Astrocyte of the cerebellum (primary cell): ENCODE results near the gene STXBP6.
A peak's percentile ranks its signal among the peaks of the same experiment; 100 is the strongest.
"Not testable (repeated sequence)": the region's sequence is repeated elsewhere in the genome, so short reads cannot be mapped to it uniquely, and the experiment has no call there.

Experiments
- DNase-seq: peaks from one replicate; pipeline ENCODE4 v3.0.0-alpha.2; 2011; ENCODE audit warnings: low read depth
- H3K4me3 ChIP-seq: 2 replicates; pipeline ENCODE4 v1.5.1; 2011; ENCODE audit warnings: mild to moderate bottlenecking, low read depth, low read length, moderate library complexity
- in situ Hi-C: cut with HindIII; loops from 2 replicates; pipeline ENCODE4 v1.10.0; 2017; ENCODE audit warnings: low sequenced_read_pairs
- TF ChIP-seq, protein P1 (sequence below): IDR thresholded peaks from 2 replicates; pipeline ENCODE4 v1.5.1; 2012; ENCODE audit warnings: low read length, low read depth, moderate library complexity, mild to moderate bottlenecking; ENCODE audit errors: missing control alignments

STXBP6 gene

GRCh38 chr14:24840204-24840893, 209.6 kb downstream of the STXBP6 start:
- in situ Hi-C loops: no loop called here

GRCh38 chr14:24839617-24840203, 210.2 kb downstream of the STXBP6 start:
- H3K4me3 ChIP-seq: no peak overlapping the region
- DNase-seq: no peak
- in situ Hi-C loops: no loop called here
- TF ChIP-seq, protein P1, sequence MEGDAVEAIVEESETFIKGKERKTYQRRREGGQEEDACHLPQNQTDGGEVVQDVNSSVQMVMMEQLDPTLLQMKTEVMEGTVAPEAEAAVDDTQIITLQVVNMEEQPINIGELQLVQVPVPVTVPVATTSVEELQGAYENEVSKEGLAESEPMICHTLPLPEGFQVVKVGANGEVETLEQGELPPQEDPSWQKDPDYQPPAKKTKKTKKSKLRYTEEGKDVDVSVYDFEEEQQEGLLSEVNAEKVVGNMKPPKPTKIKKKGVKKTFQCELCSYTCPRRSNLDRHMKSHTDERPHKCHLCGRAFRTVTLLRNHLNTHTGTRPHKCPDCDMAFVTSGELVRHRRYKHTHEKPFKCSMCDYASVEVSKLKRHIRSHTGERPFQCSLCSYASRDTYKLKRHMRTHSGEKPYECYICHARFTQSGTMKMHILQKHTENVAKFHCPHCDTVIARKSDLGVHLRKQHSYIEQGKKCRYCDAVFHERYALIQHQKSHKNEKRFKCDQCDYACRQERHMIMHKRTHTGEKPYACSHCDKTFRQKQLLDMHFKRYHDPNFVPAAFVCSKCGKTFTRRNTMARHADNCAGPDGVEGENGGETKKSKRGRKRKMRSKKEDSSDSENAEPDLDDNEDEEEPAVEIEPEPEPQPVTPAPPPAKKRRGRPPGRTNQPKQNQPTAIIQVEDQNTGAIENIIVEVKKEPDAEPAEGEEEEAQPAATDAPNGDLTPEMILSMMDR: no peak

More at GRCh38 chr14:24840204-24840893, 209.6 kb downstream of the STXBP6 start:
- DNase-seq: no peak
- H3K4me3 ChIP-seq: no peak overlapping the region
- TF ChIP-seq, protein P1: no peak

DNA sequence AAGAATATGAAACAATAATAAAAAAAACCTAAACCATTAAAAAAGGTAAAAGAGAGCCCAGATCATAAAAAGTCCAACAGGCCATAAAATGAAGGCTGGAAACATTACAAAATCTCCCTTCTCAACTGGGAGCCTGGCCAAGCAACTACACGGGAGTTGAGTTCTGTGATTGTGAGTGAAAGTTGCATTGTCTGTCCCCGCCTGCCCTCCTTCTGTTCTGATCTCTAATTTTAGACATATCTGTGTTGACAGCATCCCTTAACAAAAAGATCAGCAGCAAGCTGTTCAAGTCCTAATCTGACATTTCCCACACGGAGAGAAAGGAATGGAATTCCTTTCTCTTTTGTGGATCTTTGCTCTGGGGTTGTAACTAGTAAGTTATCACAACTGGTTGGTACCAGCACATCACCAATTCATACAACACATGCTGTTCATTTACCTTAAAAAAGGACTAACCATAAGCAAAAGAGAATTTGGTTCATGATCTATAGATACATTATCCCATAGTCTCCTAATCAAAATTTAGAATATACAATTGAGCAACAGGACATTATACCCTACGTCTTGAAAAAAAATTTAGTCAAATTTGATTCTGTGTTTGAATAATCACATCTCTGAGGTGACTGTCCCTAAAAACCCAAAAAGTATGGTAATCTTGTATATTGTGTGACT, 210.9 kb downstream of the STXBP6 start:
- H3K4me3 ChIP-seq: no peak overlapping the region
- in situ Hi-C loops: no loop called here
- TF ChIP-seq, protein P1: no peak
- DNase-seq: no peak

DNA sequence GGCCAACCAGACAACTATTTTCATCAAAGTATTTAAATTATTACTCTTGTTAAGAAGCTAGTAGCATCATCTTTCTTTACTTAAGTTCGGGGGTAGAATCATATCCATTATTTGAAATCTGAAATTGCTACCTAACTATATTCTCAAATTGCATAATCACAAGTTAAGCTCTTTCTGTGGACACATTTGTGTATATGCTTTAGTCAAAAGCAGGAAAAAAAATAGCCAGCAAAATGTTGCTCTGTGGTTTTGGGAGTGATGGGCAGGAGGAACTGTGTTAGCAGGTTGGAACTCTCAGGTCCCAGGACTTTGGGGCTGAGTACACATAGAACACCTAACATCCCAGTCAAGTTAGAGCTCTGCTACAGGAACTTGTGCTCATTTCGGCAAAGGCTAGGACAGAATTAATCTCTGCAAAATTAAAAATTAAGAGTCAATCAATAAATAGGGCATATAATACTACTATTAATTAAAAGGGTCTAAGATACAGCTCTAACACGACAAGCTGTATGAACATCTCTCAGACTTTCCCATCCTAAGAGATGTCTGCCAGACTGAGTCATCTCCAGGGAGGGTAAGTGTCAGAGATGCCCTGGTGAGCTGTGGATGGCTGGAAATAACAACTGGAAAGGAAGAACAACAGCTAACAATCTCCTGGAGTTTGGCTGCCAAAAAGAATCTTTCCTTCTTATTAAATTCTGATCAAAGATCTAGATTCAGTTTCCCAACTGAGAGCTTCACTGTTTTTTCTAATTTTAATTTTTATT, 212.5 kb downstream of the STXBP6 start:
- H3K4me3 ChIP-seq: no peak overlapping the region
- TF ChIP-seq, protein P1: no peak
- peak; percentile 57 for DNase-seq
- in situ Hi-C loops: no loop called here

GRCh38 chr14:24836324-24836723, 213.6 kb downstream of the STXBP6 start:
- in situ Hi-C loops, DNase-seq, H3K4me3 ChIP-seq: not testable (repeated sequence)

DNA sequence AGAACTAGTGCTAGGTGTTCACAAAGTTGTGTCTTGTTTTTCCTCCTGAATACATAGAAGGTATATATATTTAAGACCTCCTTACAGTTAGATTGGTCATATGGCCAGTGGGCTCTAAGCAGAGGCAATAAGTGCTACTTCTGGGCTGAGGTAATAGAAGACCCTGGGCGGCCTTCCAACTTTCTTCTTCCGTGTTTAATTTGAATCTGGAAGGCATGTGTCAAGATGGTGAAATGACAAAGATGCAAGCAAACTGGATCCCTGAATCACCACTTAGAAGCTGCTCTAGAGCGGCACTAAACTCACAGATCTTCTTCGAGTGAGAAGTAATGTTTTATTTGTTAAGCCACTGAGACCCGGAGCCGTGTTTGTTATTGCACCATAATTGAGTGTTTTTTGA, 215.0 kb downstream of the STXBP6 start:
- in situ Hi-C loops: no loop called here
- TF ChIP-seq, protein P1: no peak
- DNase-seq: no peak
- H3K4me3 ChIP-seq: no peak overlapping the region
